ENCODE measurements around the gene JAK3.

- TF ChIP-seq POLR2AphosphoS5 (IDR thresholded peaks at IDR 0.05) (no peak), CTCF (IDR thresholded peaks at IDR 0.05) (no peak), POLR2A (IDR thresholded peaks at IDR 0.05) (no peak)
Observed at GRCh38 chr19:17872251-17873001, 24.6 kb upstream of the JAK3 start.
